GM19395 (cell line): ENCODE data around the gene OPTC.

Experiments
- ATAC-seq: cut with Tn5 transposase; IDR thresholded peaks from one replicate; pipeline ENCODE4 v1.9.1; 2021; ENCODE audit warnings: mild to moderate bottlenecking, moderate library complexity; ENCODE audit not compliant: unreplicated experiment

OPTC gene

GRCh38 chr1:203490607-203491006 is 3.3 kb upstream of the OPTC start:
- no peak for ATAC-seq

GRCh38 chr1:203491664-203492063 is 2.3 kb upstream of the OPTC start:
- ATAC-seq: no peak

- ATAC-seq: no peak
These were observed 1.7 kb upstream of the OPTC start for GRCh38 chr1:203492082-203492747.

- no peak for ATAC-seq
These were observed 1.2 kb upstream of the OPTC start for GRCh38 chr1:203492748-203493130.

- ATAC-seq: no peak
These were observed 1.9 kb downstream of the OPTC start for GRCh38 chr1:203495845-203496244.

GRCh38 chr1:203497269-203497777 is 3.4 kb downstream of the OPTC start:
- no peak for ATAC-seq

- no peak for ATAC-seq
These were observed 5.8 kb downstream of the OPTC start for GRCh38 chr1:203499643-203500278.

- ATAC-seq: no peak
These were observed 6.3 kb downstream of the OPTC start for GRCh38 chr1:203500279-203500678.

- no peak for ATAC-seq
These were observed 9.9 kb downstream of the OPTC start for GRCh38 chr1:203503836-203504235.

GRCh38 chr1:203504400-203505250 is 10.7 kb downstream of the OPTC start:
- ATAC-seq: no peak

- no peak for ATAC-seq
These were observed 11.7 kb downstream of the OPTC start for GRCh38 chr1:203505526-203506204.

- no peak for ATAC-seq
These were observed 13.1 kb downstream of the OPTC start for GRCh38 chr1:203506858-203507626.

- no peak for ATAC-seq
These were observed 13.8 kb downstream of the OPTC start for GRCh38 chr1:203507759-203508158.

GRCh38 chr1:203508463-203509073 is 14.6 kb downstream of the OPTC start:
- no peak for ATAC-seq

- no peak for ATAC-seq
These were observed 15.2 kb downstream of the OPTC start for GRCh38 chr1:203509135-203509534.

GRCh38 chr1:203511513-203511912 is 17.6 kb downstream of the OPTC start:
- ATAC-seq: no peak

GRCh38 chr1:203511930-203512329 is 18.0 kb downstream of the OPTC start:
- no peak for ATAC-seq

- ATAC-seq: no peak
These were observed 18.5 kb downstream of the OPTC start for GRCh38 chr1:203512517-203512847.

GRCh38 chr1:203512848-203513584 is 19.1 kb downstream of the OPTC start:
- no peak for ATAC-seq
